Subcutaneous adipose tissue (tissue), 4 donors: Measurements from ENCODE around the gene GBE1. TPM values are rescaled to one million over a fixed set of nuclear protein-coding genes. Genes with fewer than 3 reads are reported as not detected.

ENCODE experiments used
- CTCF ChIP-seq: fragments of 450-650 bp; IDR thresholded peaks from one replicate; pipeline ENCODE4 v1.5.1; 2016; ENCODE audit warnings: low read depth, mild to moderate bottlenecking, control low read depth, antibody characterized with exemption, moderate library complexity
- total RNA-seq, 4 donors: library from RNA; depleted of rRNA; stranded (reverse); fragments of >200 nt; gene quantifications; one replicate each; pipeline ENCODE4 v1.1.0, GENCODE V29; 2016

GBE1 gene
- total RNA-seq, 4 donors from 2014 or later = 134 to 224 (median 199) TPM

- TF ChIP-seq CTCF = no peak
Measured at GRCh38 chr3:81503026-81503425, 258.4 kb downstream of the GBE1 start.

GRCh38 chr3:81502236-81502635 lies 259.2 kb downstream of the GBE1 start:
- no peak for TF ChIP-seq CTCF

- TF ChIP-seq CTCF = no peak
Measured at GRCh38 chr3:81500039-81500438, 261.4 kb downstream of the GBE1 start.

GRCh38 chr3:81497572-81498251 lies 263.7 kb downstream of the GBE1 start:
- no peak for TF ChIP-seq CTCF

GRCh38 chr3:81496407-81497104 lies 264.9 kb downstream of the GBE1 start:
- no peak for TF ChIP-seq CTCF

GRCh38 chr3:81492040-81492439 lies 269.4 kb downstream of the GBE1 start:
- TF ChIP-seq CTCF = no peak

GRCh38 chr3:81490541-81491288 lies 270.7 kb downstream of the GBE1 start:
- TF ChIP-seq CTCF = no peak
